OCI-LY3 (cell line): Measurements from ENCODE around the gene MDGA2.

Source experiments
- H2AFZ ChIP-seq: fragments of 200-600, 300-600 bp; shearing (Covaris generic); 2 replicates; pipeline ENCODE4 v1.6.0; 2014; ENCODE audit warnings: antibody characterized with exemption, low read depth, low read length
- H3K27ac ChIP-seq: fragments of 200-600, 300-600 bp; sonication (generic); 2 replicates; pipeline ENCODE4 v1.5.1; 2014; ENCODE audit warnings: mild to moderate bottlenecking, low read length, moderate library complexity, mixed read lengths
- H3K27me3 ChIP-seq: fragments of 200-600, 300-600 bp; sonication (generic); 2 replicates; pipeline ENCODE4 v1.6.1; 2014; ENCODE audit warnings: low read depth, low read length, mixed read lengths
- H3K36me3 ChIP-seq: fragments of 200-600, 300-600 bp; sonication (generic); replicated peaks from 2 replicates; pipeline ENCODE3; 2014; ENCODE audit warnings: low read depth, low read length, mixed read lengths
- H3K4me1 ChIP-seq: fragments of 300-600, 200-600 bp; sonication (generic); 2 replicates; pipeline ENCODE4 v1.6.1; 2014; ENCODE audit warnings: low read length, mixed read lengths
- H3K4me2 ChIP-seq: fragments of 200-600, 300-600 bp; sonication (generic); 2 replicates; pipeline ENCODE4 v1.6.1; 2014; ENCODE audit warnings: low read length, mixed read lengths
- H3K4me3 ChIP-seq: fragments of 300-600, 200-600 bp; sonication (generic); 2 replicates; pipeline ENCODE4 v1.5.1; 2014; ENCODE audit warnings: antibody characterized with exemption, mild to moderate bottlenecking, low read length, moderate library complexity
- H3K79me2 ChIP-seq: fragments of 300-600, 200-600 bp; shearing (Covaris generic); 2 replicates; pipeline ENCODE4 v1.6.1; 2014; ENCODE audit warnings: mild to moderate bottlenecking, low read length, mixed read lengths
- H3K9ac ChIP-seq: fragments of 300-600, 200-600 bp; shearing (Covaris generic); 2 replicates; pipeline ENCODE4 v1.6.0; 2014; ENCODE audit warnings: mild to moderate bottlenecking, low read length, moderate library complexity
- H3K9me3 ChIP-seq: fragments of 200-600, 300-600 bp; shearing (Covaris generic); 2 replicates; pipeline ENCODE4 v1.6.1; 2014; ENCODE audit warnings: low read length, mixed read lengths; ENCODE audit not compliant: insufficient read depth
- H4K20me1 ChIP-seq: fragments of 200-600, 300-600 bp; sonication (generic); 2 replicates; pipeline ENCODE4 v1.6.1; 2016; ENCODE audit warnings: low read length, mixed read lengths; ENCODE audit not compliant: insufficient read depth
- EZH2phosphoT487 ChIP-seq: fragments of 200-600 bp; shearing (Covaris generic); IDR thresholded peaks from 2 replicates; pipeline ENCODE4 v1.6.1; 2018; ENCODE audit warnings: antibody characterized with exemption, mixed run types, low read depth
- TF ChIP-seq, protein P1 (sequence below): fragments of 200-600, 300-600 bp; sonication (generic); IDR thresholded peaks from 2 replicates; pipeline ENCODE4 v1.5.1; 2014; ENCODE audit warnings: antibody characterized with exemption, low read length, low read depth

MDGA2 gene

DNA sequence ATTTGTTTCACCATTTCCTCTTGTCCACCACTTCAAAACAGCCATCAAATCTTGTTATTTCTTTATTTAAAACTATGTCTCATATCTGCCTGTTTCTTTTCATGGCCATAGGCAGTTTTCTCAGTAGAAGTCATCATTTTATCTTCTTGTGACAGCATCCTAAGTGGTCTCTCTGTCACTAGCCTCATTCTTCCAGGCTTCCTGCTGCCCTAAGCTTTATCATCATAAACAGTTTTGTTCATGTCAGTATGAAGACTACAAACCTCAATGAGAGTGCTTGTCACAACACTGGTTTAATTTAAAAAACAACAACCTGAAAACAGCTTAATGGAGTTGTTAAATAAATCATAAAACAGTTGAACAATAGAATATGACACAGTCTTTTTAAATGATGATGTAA lies 636.1 kb downstream of the MDGA2 start:
- H3K27me3 ChIP-seq, result no peaks in the 10 kb centered on the region
- no peak overlapping the region for H2AFZ ChIP-seq
- H3K4me1 ChIP-seq, result peaks cover 8% of the 10 kb centered on the region
- no peaks in the 10 kb centered on the region for H3K36me3 ChIP-seq
- TF ChIP-seq, protein P1, sequence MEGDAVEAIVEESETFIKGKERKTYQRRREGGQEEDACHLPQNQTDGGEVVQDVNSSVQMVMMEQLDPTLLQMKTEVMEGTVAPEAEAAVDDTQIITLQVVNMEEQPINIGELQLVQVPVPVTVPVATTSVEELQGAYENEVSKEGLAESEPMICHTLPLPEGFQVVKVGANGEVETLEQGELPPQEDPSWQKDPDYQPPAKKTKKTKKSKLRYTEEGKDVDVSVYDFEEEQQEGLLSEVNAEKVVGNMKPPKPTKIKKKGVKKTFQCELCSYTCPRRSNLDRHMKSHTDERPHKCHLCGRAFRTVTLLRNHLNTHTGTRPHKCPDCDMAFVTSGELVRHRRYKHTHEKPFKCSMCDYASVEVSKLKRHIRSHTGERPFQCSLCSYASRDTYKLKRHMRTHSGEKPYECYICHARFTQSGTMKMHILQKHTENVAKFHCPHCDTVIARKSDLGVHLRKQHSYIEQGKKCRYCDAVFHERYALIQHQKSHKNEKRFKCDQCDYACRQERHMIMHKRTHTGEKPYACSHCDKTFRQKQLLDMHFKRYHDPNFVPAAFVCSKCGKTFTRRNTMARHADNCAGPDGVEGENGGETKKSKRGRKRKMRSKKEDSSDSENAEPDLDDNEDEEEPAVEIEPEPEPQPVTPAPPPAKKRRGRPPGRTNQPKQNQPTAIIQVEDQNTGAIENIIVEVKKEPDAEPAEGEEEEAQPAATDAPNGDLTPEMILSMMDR, result no peak
- TF ChIP-seq EZH2phosphoT487, result no peak
- no peaks in the 10 kb centered on the region for H3K9me3 ChIP-seq
- H3K27ac ChIP-seq, result no peak overlapping the region
- no peaks in the 10 kb centered on the region for H3K79me2 ChIP-seq
- H3K9ac ChIP-seq, result no peak overlapping the region
- no peaks in the 10 kb centered on the region for H4K20me1 ChIP-seq
- H3K4me3 ChIP-seq, result no peak overlapping the region
- no peak overlapping the region for H3K4me2 ChIP-seq

DNA sequence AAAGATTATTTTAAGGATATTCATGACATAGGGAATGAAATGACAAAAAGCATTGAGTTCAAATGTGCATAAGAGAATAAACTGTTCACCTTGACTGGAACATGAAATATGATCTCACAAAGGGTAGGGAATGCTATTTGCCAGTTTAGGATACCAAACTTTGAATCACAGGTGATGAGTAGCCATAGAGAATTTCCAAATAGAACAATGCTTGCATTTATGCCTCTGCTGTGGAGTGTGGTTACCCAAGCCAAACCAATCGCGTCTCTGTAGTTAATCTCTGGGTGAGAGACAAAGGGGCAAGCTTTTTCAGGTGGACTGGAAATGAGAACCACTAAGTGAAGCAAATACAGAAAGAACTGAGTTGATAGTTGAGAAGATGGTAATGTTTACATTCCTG lies 652.7 kb downstream of the MDGA2 start:
- Histone ChIP-seq H3K4me2 (no peak overlapping the region), H3K9ac (no peak overlapping the region), H3K36me3 (no peaks in the 10 kb centered on the region), H3K79me2 (no peaks in the 10 kb centered on the region), H3K9me3 (no peaks in the 10 kb centered on the region), H3K4me1 (peaks cover 34% of the 10 kb centered on the region), H3K27me3 (no peaks in the 10 kb centered on the region), H4K20me1 (no peaks in the 10 kb centered on the region), H3K4me3 (no peak overlapping the region), H2AFZ (no peak overlapping the region), H3K27ac (no peak overlapping the region)
- TF ChIP-seq EZH2phosphoT487, result no peak
- TF ChIP-seq, protein P1, result no peak

DNA sequence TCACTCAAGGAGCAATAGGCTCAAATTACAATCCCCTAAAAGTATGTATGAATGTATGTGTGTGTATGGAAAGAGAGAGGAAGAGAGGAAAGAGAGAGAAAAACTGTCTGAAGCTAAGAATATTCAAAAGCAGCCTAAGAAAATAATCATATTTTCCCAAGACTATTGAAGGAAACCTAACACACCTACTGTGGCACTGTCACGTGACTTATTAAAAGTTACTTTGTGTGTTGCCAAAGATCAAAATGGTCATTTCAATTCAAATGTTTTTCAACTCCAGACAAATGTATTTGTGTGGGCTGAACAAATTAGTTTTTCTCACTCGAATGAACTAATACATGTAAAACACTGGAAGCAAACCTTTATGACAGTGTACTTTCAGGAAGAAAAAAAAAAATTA lies 654.9 kb downstream of the MDGA2 start:
- no peak for TF ChIP-seq EZH2phosphoT487
- TF ChIP-seq, protein P1, result no peak
- H4K20me1 ChIP-seq, result no peaks in the 10 kb centered on the region
- no peaks in the 10 kb centered on the region for H3K9me3 ChIP-seq
- H3K27ac ChIP-seq, result no peak overlapping the region
- peaks cover 32% of the 10 kb centered on the region for H3K4me1 ChIP-seq
- no peak overlapping the region for H3K4me2 ChIP-seq
- no peaks in the 10 kb centered on the region for H3K79me2 ChIP-seq
- no peaks in the 10 kb centered on the region for H3K27me3 ChIP-seq
- no peak overlapping the region for H3K4me3 ChIP-seq
- no peak overlapping the region for H3K9ac ChIP-seq
- no peaks in the 10 kb centered on the region for H3K36me3 ChIP-seq
- no peak overlapping the region for H2AFZ ChIP-seq

DNA sequence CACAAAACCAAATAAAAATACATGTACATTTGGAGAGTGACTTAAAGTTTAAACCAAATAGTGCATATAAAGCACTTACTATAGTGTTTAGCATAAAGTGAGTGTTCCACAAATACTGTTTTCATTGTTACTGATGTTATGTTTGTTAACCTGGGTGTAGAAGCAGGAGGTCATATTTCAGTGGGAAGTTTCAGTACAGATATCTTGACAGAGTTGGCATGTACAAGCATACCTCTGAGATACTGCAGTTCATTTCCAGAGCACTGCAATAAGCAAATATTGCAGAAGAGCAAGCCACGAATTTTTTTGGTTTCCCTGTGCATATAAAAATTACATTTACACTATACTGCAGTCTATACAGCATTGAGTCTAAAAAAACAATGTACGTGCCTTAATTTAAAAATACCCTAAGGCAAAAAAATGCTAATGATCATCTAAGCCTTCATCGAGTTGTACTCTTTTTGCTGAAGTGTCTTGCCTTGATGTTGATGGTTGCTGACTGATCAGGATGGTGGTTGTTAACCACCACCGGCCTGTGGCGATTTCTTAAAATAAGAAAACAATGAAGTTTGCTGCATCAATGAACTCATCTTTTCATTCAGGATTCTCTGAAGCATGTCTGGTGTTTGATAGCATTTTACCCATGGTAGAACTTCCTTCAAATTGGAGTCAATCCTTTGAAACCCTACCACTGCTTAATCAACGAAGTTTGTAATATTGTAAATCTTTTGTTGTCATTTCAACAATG lies 662.7 kb downstream of the MDGA2 start:
- no peaks in the 10 kb centered on the region for H3K79me2 ChIP-seq
- H3K27me3 ChIP-seq, result no peaks in the 10 kb centered on the region
- no peaks in the 10 kb centered on the region for H4K20me1 ChIP-seq
- H3K4me2 ChIP-seq, result no peak overlapping the region
- H3K27ac ChIP-seq, result no peak overlapping the region
- peaks cover 9% of the 10 kb centered on the region; the same call in 1 of the 2 replicates for H3K4me1 ChIP-seq
- H3K36me3 ChIP-seq, result no peaks in the 10 kb centered on the region
- no peaks in the 10 kb centered on the region for H3K9me3 ChIP-seq
- H2AFZ ChIP-seq, result no peak overlapping the region
- no peak overlapping the region for H3K9ac ChIP-seq
- no peak overlapping the region for H3K4me3 ChIP-seq
- TF ChIP-seq, protein P1, result no peak
- TF ChIP-seq EZH2phosphoT487, result no peak
